ENCODE data around the gene RRAS. TPM values are rescaled to one million over a fixed set of nuclear protein-coding genes. Genes with fewer than 3 reads are reported as not detected.

Gene RRAS
- polyA plus RNA-seq, 1 donor from 2014 or later: not detected

DNA sequence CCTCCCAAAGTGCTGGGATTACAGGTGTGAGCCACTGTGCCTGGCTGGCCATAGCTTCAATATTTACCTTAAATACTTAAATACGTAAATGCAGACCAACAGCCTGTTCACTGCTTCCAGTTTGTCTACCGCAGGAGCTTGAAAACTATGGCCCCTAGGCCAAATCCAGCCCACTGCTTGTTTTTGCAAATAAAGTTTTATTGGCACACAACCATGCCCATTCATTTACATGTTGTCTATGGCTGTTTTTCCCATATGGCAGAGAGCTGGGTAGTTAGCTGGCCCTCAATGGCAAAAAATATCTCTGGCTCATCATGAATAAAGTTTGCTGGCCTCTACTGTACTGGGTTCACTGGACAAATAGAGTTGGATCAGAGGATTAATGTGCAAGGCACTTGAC, 37.1 kb downstream of the RRAS start:
- no peaks in the 10 kb centered on the region for H3K9me2 ChIP-seq (ENCODE audit: insufficient read depth, low read length)
- H3K4me3 ChIP-seq (ENCODE audit: low read length): no peak overlapping the region
- no peak overlapping the region for H3K4me2 ChIP-seq (ENCODE audit: low read length)
- H3K27ac ChIP-seq (ENCODE audit: low read length): no peak overlapping the region
- H4K20me1 ChIP-seq (ENCODE audit: insufficient read depth): no peaks in the 10 kb centered on the region
- H3K79me2 ChIP-seq (replicated peaks; ENCODE audit: insufficient read depth, low read length): peaks cover 48% of the 10 kb centered on the region
- no peaks in the 10 kb centered on the region for H3K36me3 ChIP-seq (ENCODE audit: insufficient read depth, low read length)
- H3K9me3 ChIP-seq (ENCODE audit: low read length): no peaks in the 10 kb centered on the region
- TF ChIP-seq, protein P1, sequence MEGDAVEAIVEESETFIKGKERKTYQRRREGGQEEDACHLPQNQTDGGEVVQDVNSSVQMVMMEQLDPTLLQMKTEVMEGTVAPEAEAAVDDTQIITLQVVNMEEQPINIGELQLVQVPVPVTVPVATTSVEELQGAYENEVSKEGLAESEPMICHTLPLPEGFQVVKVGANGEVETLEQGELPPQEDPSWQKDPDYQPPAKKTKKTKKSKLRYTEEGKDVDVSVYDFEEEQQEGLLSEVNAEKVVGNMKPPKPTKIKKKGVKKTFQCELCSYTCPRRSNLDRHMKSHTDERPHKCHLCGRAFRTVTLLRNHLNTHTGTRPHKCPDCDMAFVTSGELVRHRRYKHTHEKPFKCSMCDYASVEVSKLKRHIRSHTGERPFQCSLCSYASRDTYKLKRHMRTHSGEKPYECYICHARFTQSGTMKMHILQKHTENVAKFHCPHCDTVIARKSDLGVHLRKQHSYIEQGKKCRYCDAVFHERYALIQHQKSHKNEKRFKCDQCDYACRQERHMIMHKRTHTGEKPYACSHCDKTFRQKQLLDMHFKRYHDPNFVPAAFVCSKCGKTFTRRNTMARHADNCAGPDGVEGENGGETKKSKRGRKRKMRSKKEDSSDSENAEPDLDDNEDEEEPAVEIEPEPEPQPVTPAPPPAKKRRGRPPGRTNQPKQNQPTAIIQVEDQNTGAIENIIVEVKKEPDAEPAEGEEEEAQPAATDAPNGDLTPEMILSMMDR (IDR thresholded peaks at IDR 0.05; ENCODE audit: poor library complexity, severe bottlenecking): no peak
- no peak for TF ChIP-seq RAD21 (conservative IDR thresholded peaks at IDR 0.05)
- no peak for TF ChIP-seq MXI1 (conservative IDR thresholded peaks at IDR 0.05; ENCODE audit: poor library complexity, severe bottlenecking)
- TF ChIP-seq, protein P2, sequence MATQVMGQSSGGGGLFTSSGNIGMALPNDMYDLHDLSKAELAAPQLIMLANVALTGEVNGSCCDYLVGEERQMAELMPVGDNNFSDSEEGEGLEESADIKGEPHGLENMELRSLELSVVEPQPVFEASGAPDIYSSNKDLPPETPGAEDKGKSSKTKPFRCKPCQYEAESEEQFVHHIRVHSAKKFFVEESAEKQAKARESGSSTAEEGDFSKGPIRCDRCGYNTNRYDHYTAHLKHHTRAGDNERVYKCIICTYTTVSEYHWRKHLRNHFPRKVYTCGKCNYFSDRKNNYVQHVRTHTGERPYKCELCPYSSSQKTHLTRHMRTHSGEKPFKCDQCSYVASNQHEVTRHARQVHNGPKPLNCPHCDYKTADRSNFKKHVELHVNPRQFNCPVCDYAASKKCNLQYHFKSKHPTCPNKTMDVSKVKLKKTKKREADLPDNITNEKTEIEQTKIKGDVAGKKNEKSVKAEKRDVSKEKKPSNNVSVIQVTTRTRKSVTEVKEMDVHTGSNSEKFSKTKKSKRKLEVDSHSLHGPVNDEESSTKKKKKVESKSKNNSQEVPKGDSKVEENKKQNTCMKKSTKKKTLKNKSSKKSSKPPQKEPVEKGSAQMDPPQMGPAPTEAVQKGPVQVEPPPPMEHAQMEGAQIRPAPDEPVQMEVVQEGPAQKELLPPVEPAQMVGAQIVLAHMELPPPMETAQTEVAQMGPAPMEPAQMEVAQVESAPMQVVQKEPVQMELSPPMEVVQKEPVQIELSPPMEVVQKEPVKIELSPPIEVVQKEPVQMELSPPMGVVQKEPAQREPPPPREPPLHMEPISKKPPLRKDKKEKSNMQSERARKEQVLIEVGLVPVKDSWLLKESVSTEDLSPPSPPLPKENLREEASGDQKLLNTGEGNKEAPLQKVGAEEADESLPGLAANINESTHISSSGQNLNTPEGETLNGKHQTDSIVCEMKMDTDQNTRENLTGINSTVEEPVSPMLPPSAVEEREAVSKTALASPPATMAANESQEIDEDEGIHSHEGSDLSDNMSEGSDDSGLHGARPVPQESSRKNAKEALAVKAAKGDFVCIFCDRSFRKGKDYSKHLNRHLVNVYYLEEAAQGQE (IDR thresholded peaks at IDR 0.05; ENCODE audit: borderline replicate concordance): no peak
- no peak for TF ChIP-seq SMC3 (conservative IDR thresholded peaks at IDR 0.05; ENCODE audit: poor library complexity)
- TF ChIP-seq EP300 (conservative IDR thresholded peaks at IDR 0.05; ENCODE audit: poor library complexity, severe bottlenecking): no peak
- TF ChIP-seq POLR2AphosphoS5 (IDR thresholded peaks at IDR 0.05): no peak
- TF ChIP-seq EZH2 (IDR thresholded peaks at IDR 0.05; ENCODE audit: borderline replicate concordance, insufficient read depth, low read length, poor library complexity, severe bottlenecking): no peak
- TF ChIP-seq TAF1 (IDR thresholded peaks at IDR 0.05; ENCODE audit: low read depth): no peak
- no peaks in the 10 kb centered on the region for H3K27me3 ChIP-seq (ENCODE audit: insufficient read depth, low read depth, low read length)
- no peak overlapping the region for H2AFZ ChIP-seq (ENCODE audit: low read depth, low read length)
- H3F3A ChIP-seq (ENCODE audit: insufficient read depth, low read length, poor library complexity, severe bottlenecking): no peaks in the 10 kb centered on the region
- H3K9ac ChIP-seq (ENCODE audit: low read length): no peak overlapping the region

DNA sequence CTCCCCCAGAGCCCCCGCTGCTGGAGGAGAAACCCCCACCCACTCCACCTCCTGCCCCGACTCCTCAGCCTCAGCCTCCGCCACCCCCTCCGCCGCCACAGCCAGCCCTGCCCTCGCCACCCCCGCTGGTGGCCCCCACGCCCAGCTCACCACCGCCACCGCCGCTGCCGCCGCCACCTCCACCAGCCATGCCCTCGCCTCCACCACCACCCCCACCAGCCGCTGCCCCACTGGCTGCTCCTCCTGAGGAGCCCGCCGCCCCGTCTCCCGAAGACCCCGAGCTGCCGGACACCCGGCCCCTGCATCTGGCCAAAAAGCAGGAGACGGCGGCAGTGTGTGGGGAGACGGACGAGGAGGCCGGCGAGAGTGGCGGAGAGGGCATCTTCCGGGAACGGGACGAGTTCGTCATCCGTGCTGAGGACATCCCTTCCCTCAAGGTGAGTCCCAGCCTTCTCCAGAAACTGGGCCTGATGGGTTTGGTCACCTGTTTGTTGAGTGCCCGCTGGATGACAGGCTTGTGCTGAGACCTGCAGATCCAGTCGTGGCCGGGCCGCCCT, 38.4 kb downstream of the RRAS start:
- no peaks in the 10 kb centered on the region for H3K36me3 ChIP-seq (ENCODE audit: insufficient read depth, low read length)
- no peaks in the 10 kb centered on the region for H3K27me3 ChIP-seq (ENCODE audit: insufficient read depth, low read depth, low read length)
- TF ChIP-seq EZH2 (IDR thresholded peaks at IDR 0.05; ENCODE audit: borderline replicate concordance, insufficient read depth, low read length, poor library complexity, severe bottlenecking): no peak
- no peaks in the 10 kb centered on the region for H3K9me2 ChIP-seq (ENCODE audit: insufficient read depth, low read length)
- peaks cover 38% of the 10 kb centered on the region for H3K79me2 ChIP-seq (replicated peaks; ENCODE audit: insufficient read depth, low read length)
- H3K4me2 ChIP-seq (ENCODE audit: low read length): no peak overlapping the region
- H3K4me3 ChIP-seq (ENCODE audit: low read length): no peak overlapping the region
- no peaks in the 10 kb centered on the region for H3F3A ChIP-seq (ENCODE audit: insufficient read depth, low read length, poor library complexity, severe bottlenecking)
- H3K27ac ChIP-seq (ENCODE audit: low read length): no peak overlapping the region
- H3K9ac ChIP-seq (ENCODE audit: low read length): no peak overlapping the region
- no peaks in the 10 kb centered on the region for H3K9me3 ChIP-seq (ENCODE audit: low read length)
- no peaks in the 10 kb centered on the region for H4K20me1 ChIP-seq (ENCODE audit: insufficient read depth)
- no peak overlapping the region for H2AFZ ChIP-seq (ENCODE audit: low read depth, low read length)

Data from neural cell (in vitro differentiated cells).